ENCODE measurements around the gene PRSS36.

DNA sequence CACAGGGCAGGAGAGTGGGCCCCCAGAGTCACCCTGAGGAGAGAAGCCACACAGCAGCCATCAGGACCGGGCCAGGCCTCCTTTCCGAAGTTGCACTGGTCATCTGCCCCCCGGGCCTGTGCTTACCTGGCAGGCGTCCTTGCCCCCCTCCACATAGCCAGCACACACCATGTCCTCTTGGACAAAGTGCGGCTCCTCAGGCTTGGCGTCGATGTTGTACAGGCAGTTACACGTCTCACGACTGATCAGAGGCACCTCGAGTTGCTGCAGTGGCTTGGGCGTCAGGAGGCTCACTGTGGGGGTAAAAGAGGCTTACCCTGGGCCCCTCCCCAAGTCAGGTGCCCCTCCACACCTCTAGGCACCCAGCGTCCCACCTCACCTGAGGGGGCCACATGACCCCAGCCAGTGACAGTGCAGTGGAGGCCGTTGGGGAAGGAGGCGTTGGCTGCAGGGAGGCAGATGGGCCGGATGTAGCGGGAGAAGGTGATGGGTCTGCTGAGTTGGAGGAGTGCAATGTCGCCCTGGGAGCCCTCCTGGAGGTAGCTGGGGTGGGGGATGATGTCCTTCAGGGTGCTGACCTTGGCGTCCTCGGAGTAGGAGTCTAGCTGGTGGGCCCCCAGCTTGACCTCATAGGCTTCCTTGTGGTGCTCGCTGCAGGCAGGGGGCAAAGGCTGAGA is 17.4 kb downstream of the PRSS36 start:
- TF ChIP-seq POLR2A (IDR thresholded peaks at IDR 0.05) (no peak), POLR2AphosphoS5 (IDR thresholded peaks at IDR 0.05) (no peak), EP300 (IDR thresholded peaks at IDR 0.05) (no peak)
- TF ChIP-seq, protein P1, sequence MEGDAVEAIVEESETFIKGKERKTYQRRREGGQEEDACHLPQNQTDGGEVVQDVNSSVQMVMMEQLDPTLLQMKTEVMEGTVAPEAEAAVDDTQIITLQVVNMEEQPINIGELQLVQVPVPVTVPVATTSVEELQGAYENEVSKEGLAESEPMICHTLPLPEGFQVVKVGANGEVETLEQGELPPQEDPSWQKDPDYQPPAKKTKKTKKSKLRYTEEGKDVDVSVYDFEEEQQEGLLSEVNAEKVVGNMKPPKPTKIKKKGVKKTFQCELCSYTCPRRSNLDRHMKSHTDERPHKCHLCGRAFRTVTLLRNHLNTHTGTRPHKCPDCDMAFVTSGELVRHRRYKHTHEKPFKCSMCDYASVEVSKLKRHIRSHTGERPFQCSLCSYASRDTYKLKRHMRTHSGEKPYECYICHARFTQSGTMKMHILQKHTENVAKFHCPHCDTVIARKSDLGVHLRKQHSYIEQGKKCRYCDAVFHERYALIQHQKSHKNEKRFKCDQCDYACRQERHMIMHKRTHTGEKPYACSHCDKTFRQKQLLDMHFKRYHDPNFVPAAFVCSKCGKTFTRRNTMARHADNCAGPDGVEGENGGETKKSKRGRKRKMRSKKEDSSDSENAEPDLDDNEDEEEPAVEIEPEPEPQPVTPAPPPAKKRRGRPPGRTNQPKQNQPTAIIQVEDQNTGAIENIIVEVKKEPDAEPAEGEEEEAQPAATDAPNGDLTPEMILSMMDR (IDR thresholded peaks at IDR 0.05) = no peak
